HEK293 (cell line): Measurements from ENCODE around the gene BCLAF1.

ENCODE experiments used
- CTCF ChIA-PET: fragments of 350-600 bp; formaldehyde crosslinking; extraction: SDS; loops from one replicate; lab custom pipeline; 2021; ENCODE audit warnings: antibody characterized with exemption; lab: Yijun Ruan, JAX
- POLR2A ChIA-PET: fragments of 300-600 bp; formaldehyde crosslinking; extraction: SDS; loops from one replicate; lab custom pipeline; 2020; ENCODE audit warnings: antibody characterized with exemption, inconsistent platforms; lab: Yijun Ruan, JAX
- H3K27ac ChIP-seq: fragments of 200-500 bp; sonication (Bioruptor generic); 2 replicates; pipeline ENCODE4 v1.5.1; 2014; ENCODE audit warnings: low read depth, low read length, control low read depth, inconsistent platforms; ENCODE audit errors: extremely low read depth
- H3K36me3 ChIP-seq, 2 experiments: fragments of 200-500 bp in 1 of 2; sonication (Bioruptor generic) in 1 of 2; 1 replicate in 1 of 2; 2 replicates in 1 of 2; pipeline ENCODE4 v1.5.1; 2014 to 2017; ENCODE audit warnings: inconsistent platforms in 2 of 2, low read length in 2 of 2; ENCODE audit not compliant: control insufficient read depth in 2 of 2, insufficient read depth in 1 of 2
- H3K4me1 ChIP-seq: fragments of 200-500 bp; sonication (Bioruptor generic); 2 replicates; pipeline ENCODE4 v1.5.1; 2014; ENCODE audit warnings: mild to moderate bottlenecking, low read length, inconsistent platforms; ENCODE audit not compliant: control insufficient read depth, insufficient read depth
- H3K4me3 ChIP-seq: 2 replicates; pipeline ENCODE4 v1.5.1; 2011; ENCODE audit warnings: low read depth, mild to moderate bottlenecking, control low read depth, low read length, moderate library complexity
- H3K9me3 ChIP-seq: fragments of 200-500 bp; sonication (Bioruptor generic); 2 replicates; pipeline ENCODE4 v1.5.1; 2014; ENCODE audit warnings: low read depth, low read length, inconsistent platforms; ENCODE audit not compliant: control insufficient read depth, insufficient read depth
- INSM2 ChIP-seq: fragments of 450-650 bp; formaldehyde crosslinking; IDR thresholded peaks from 2 replicates; pipeline ENCODE4 v1.5.1; 2016; ENCODE audit warnings: missing biosample characterization, missing genetic modification characterization
- KLF7 ChIP-seq: fragments of 450-650 bp; formaldehyde crosslinking; IDR thresholded peaks from 2 replicates; pipeline ENCODE4 v1.5.1; 2016; ENCODE audit warnings: missing biosample characterization, missing genetic modification characterization, borderline replicate concordance
- SP3 ChIP-seq: fragments of 450-650 bp; formaldehyde crosslinking; IDR thresholded peaks from 2 replicates; pipeline ENCODE4 v1.5.1; 2016; ENCODE audit warnings: missing biosample characterization, missing genetic modification characterization
- YY1 ChIP-seq: fragments of 450-650 bp; formaldehyde crosslinking; IDR thresholded peaks from 2 replicates; pipeline ENCODE4 v1.5.1; 2018; ENCODE audit warnings: missing biosample characterization, missing genetic modification characterization
- ZBTB10 ChIP-seq: fragments of 450-650 bp; formaldehyde crosslinking; IDR thresholded peaks from 2 replicates; pipeline ENCODE4 v1.5.1; 2016; ENCODE audit warnings: missing biosample characterization, missing genetic modification characterization
- ZFP3 ChIP-seq: fragments of 450-650 bp; formaldehyde crosslinking; IDR thresholded peaks from 2 replicates; pipeline ENCODE4 v1.5.1; 2016; ENCODE audit warnings: low read depth, missing biosample characterization, missing genetic modification characterization
- ZNF114 ChIP-seq: fragments of 450-650 bp; formaldehyde crosslinking; IDR thresholded peaks from 2 replicates; pipeline ENCODE4 v1.5.0; 2017; ENCODE audit warnings: missing biosample characterization, missing genetic modification characterization
- ZNF133 ChIP-seq: fragments of 450-650 bp; formaldehyde crosslinking; IDR thresholded peaks from 2 replicates; pipeline ENCODE4 v1.5.1; 2016; ENCODE audit warnings: missing biosample characterization, missing genetic modification characterization
- ZNF169 ChIP-seq: fragments of 450-650 bp; formaldehyde crosslinking; IDR thresholded peaks from 2 replicates; pipeline ENCODE4 v1.5.1; 2016; ENCODE audit warnings: missing biosample characterization, missing genetic modification characterization
- ZNF274 ChIP-seq, 2 experiments: fragments of 200-500 bp in 1 of 2; fragments of 450-650 bp in 1 of 2; sonication (Bioruptor generic) in 1 of 2; formaldehyde crosslinking in 1 of 2; IDR thresholded peaks; 2 replicates each; pipeline versions ENCODE4 v1.5.1 to v1.6.1; 2014 to 2016; ENCODE audit warnings: borderline replicate concordance in 1 of 2, inconsistent platforms in 1 of 2, low read length in 1 of 2, missing biosample characterization in 1 of 2, missing genetic modification characterization in 1 of 2
- ZNF433 ChIP-seq: fragments of 450-650 bp; formaldehyde crosslinking; IDR thresholded peaks from 2 replicates; pipeline ENCODE4 v1.5.1; 2016; ENCODE audit warnings: missing biosample characterization, missing genetic modification characterization, low read depth
- ZNF449 ChIP-seq: fragments of 450-650 bp; formaldehyde crosslinking; IDR thresholded peaks from 2 replicates; pipeline ENCODE4 v1.5.1; 2017; ENCODE audit warnings: missing biosample characterization, mild to moderate bottlenecking, missing genetic modification characterization, moderate library complexity
- ZNF473 ChIP-seq: fragments of 450-650 bp; formaldehyde crosslinking; IDR thresholded peaks from 2 replicates; pipeline ENCODE4 v1.5.1; 2017; ENCODE audit warnings: missing biosample characterization, missing genetic modification characterization
- ZNF514 ChIP-seq: fragments of 450-650 bp; formaldehyde crosslinking; IDR thresholded peaks from 2 replicates; pipeline ENCODE4 v1.5.1; 2016; ENCODE audit warnings: missing biosample characterization, missing genetic modification characterization
- ZNF549 ChIP-seq: fragments of 450-650 bp; IDR thresholded peaks from 2 replicates; pipeline ENCODE4 v1.5.1; 2018; ENCODE audit warnings: missing biosample characterization, missing genetic modification characterization, mild to moderate bottlenecking, inconsistent platforms, moderate library complexity
- ZNF571 ChIP-seq: fragments of 450-650 bp; formaldehyde crosslinking; IDR thresholded peaks from 2 replicates; pipeline ENCODE4 v1.5.0; 2017; ENCODE audit warnings: missing biosample characterization, missing genetic modification characterization
- ZNF580 ChIP-seq: fragments of 450-650 bp; formaldehyde crosslinking; IDR thresholded peaks from 2 replicates; pipeline ENCODE4 v1.5.1; 2016; ENCODE audit warnings: missing biosample characterization, missing genetic modification characterization
- ZNF626 ChIP-seq: fragments of 450-650 bp; sonication (Bioruptor Pico); formaldehyde crosslinking; IDR thresholded peaks from 2 replicates; pipeline ENCODE4 v1.5.1; 2018; ENCODE audit warnings: missing biosample characterization, missing genetic modification characterization, inconsistent platforms
- ZSCAN16 ChIP-seq: fragments of 450-650 bp; formaldehyde crosslinking; IDR thresholded peaks from 2 replicates; pipeline ENCODE4 v1.5.1; 2016; ENCODE audit warnings: missing biosample characterization, missing genetic modification characterization

Gene BCLAF1

GRCh38 chr6:136213853-136214252 lies 75.8 kb downstream of the BCLAF1 start:
- no peak overlapping the region for H3K4me3 ChIP-seq
- no peaks in the 10 kb centered on the region for H3K36me3 ChIP-seq
- ChIA-PET CTCF (interaction anchor here (0.5 to 4.8 kb wide), 2 partner anchors 9 to 12 kb away, joined by 4 to 26 read pairs; no protein-coding TSS in a partner anchor), POLR2A (no interaction called here)
- no peak for TF ChIP-seq ZNF571 (tag by site-specific recombination)
- TF ChIP-seq ZNF514 (tag by site-specific recombination): no peak
- no peak for TF ChIP-seq INSM2 (tag by site-specific recombination)
- TF ChIP-seq ZNF114 (tag by site-specific recombination): no peak
- no peak for TF ChIP-seq ZNF549 (tag by site-specific recombination)
- no peak for TF ChIP-seq KLF7 (tag by site-specific recombination)
- no peak for TF ChIP-seq ZNF274 (IDR thresholded peaks at IDR 0.05; ENCODE audit: low read length)
- TF ChIP-seq ZNF274 (tag by site-specific recombination; IDR thresholded peaks at IDR 0.05; ENCODE audit: borderline replicate concordance): no peak
- no peak for TF ChIP-seq ZNF473
- TF ChIP-seq ZFP3 (tag by site-specific recombination): no peak
- TF ChIP-seq ZNF169: no peak
- no peak for TF ChIP-seq ZNF433 (tag by site-specific recombination)
- TF ChIP-seq ZSCAN16 (tag by site-specific recombination): no peak
- TF ChIP-seq ZBTB10: no peak
- H3K27ac ChIP-seq: no peak overlapping the region
- H3K9me3 ChIP-seq: no peaks in the 10 kb centered on the region
- H3K4me1 ChIP-seq: no peaks in the 10 kb centered on the region

GRCh38 chr6:136213012-136213539 lies 76.6 kb downstream of the BCLAF1 start:
- no peaks in the 10 kb centered on the region for H3K4me1 ChIP-seq
- no peak overlapping the region for H3K27ac ChIP-seq
- H3K9me3 ChIP-seq: no peaks in the 10 kb centered on the region
- ChIA-PET CTCF (interaction anchor here (0.6 to 4.8 kb wide), 4 partner anchors 13 to 762 kb away, joined by 3 to 26 read pairs (median 4); no protein-coding TSS in a partner anchor), POLR2A (no interaction called here)
- H3K36me3 ChIP-seq: no peaks in the 10 kb centered on the region
- no peak overlapping the region for H3K4me3 ChIP-seq
- no peak for TF ChIP-seq YY1 (tag by site-specific recombination)
- no peak for TF ChIP-seq SP3
- TF ChIP-seq ZNF133 (tag by site-specific recombination): no peak
- TF ChIP-seq ZNF580 (tag by site-specific recombination): no peak
- no peak for TF ChIP-seq ZNF449 (tag by site-specific recombination)
- no peak for TF ChIP-seq ZNF626 (tag by site-specific recombination)
- TF ChIP-seq, all 188 proteins: peak for 0
